Measurements from ENCODE around the gene CC2D1A.

CC2D1A gene

GRCh38 chr19:13906910-13907309, 909 bp downstream of the CC2D1A start:
- DNase-seq: no peak
- peak overlapping the region; percentile 92 for H3K4me2 ChIP-seq (ENCODE audit: low read depth, low read length)
- peaks cover 4% of the 10 kb centered on the region; the same call in 1 of the 2 replicates for H3K4me1 ChIP-seq (ENCODE audit: low read length)
- H4K20me1 ChIP-seq (ENCODE audit: insufficient read depth, low read length): no peaks in the 10 kb centered on the region
- peak overlapping the region; percentile 60 for H2AFZ ChIP-seq (ENCODE audit: low read length)
- no peaks in the 10 kb centered on the region for H3K9me3 ChIP-seq (replicated peaks; ENCODE audit: insufficient read depth, low read length)
- peaks cover 8% of the 10 kb centered on the region; the same call in 1 of the 2 replicates for H3K79me2 ChIP-seq (ENCODE audit: low read length)
- H3F3A ChIP-seq (ENCODE audit: insufficient read depth, low read length): 0 out of 2 replicates have a peak, but pooled peaks cover 3% of the 10 kb centered on the region
- peak overlapping the region; percentile 86 for H3K4me3 ChIP-seq (ENCODE audit: low read length)
- H3K9me2 ChIP-seq (replicated peaks; ENCODE audit: insufficient read depth, low read length): no peaks in the 10 kb centered on the region
- no peaks in the 10 kb centered on the region for H3K27me3 ChIP-seq (replicated peaks; ENCODE audit: insufficient read depth, low read length)
- no peaks in the 10 kb centered on the region for H3K36me3 ChIP-seq (replicated peaks; ENCODE audit: insufficient read depth, low read length)
- no peak overlapping the region for H3K27ac ChIP-seq (ENCODE audit: low read length)
- TF ChIP-seq EZH2 (optimal IDR thresholded peaks at IDR 0.05; ENCODE audit: low read depth, low read length) (no peak), CTCF (IDR thresholded peaks at IDR 0.05; ENCODE audit: low read length) (no peak), EZH2phosphoT487 (IDR thresholded peaks at IDR 0.05; ENCODE audit: low read length) (no peak)
- peak overlapping the region; percentile 78 for H3K9ac ChIP-seq (ENCODE audit: low read length)

- peaks cover 8% of the 10 kb centered on the region; the same call in 1 of the 2 replicates for H3K79me2 ChIP-seq (ENCODE audit: low read length)
- no peak overlapping the region for H3K4me2 ChIP-seq (ENCODE audit: low read depth, low read length)
- no peaks in the 10 kb centered on the region for H3K36me3 ChIP-seq (replicated peaks; ENCODE audit: insufficient read depth, low read length)
- no peaks in the 10 kb centered on the region for H4K20me1 ChIP-seq (ENCODE audit: insufficient read depth, low read length)
- TF ChIP-seq EZH2 (optimal IDR thresholded peaks at IDR 0.05; ENCODE audit: low read depth, low read length) (no peak), CTCF (IDR thresholded peaks at IDR 0.05; ENCODE audit: low read length) (no peak), EZH2phosphoT487 (IDR thresholded peaks at IDR 0.05; ENCODE audit: low read length) (no peak)
- no peaks in the 10 kb centered on the region for H3K27me3 ChIP-seq (replicated peaks; ENCODE audit: insufficient read depth, low read length)
- H2AFZ ChIP-seq (ENCODE audit: low read length): no peak overlapping the region
- H3K9ac ChIP-seq (ENCODE audit: low read length): no peak overlapping the region
- no peaks in the 10 kb centered on the region for H3K9me2 ChIP-seq (replicated peaks; ENCODE audit: insufficient read depth, low read length)
- H3F3A ChIP-seq (ENCODE audit: insufficient read depth, low read length): 0 out of 2 replicates have a peak, but pooled peaks cover 3% of the 10 kb centered on the region
- no peaks in the 10 kb centered on the region for H3K9me3 ChIP-seq (replicated peaks; ENCODE audit: insufficient read depth, low read length)
- H3K4me1 ChIP-seq (ENCODE audit: low read length): peaks cover 4% of the 10 kb centered on the region; the same call in 1 of the 2 replicates
- DNase-seq: no peak
- H3K4me3 ChIP-seq (ENCODE audit: low read length): no peak overlapping the region
- H3K27ac ChIP-seq (ENCODE audit: low read length): no peak overlapping the region
Measured at GRCh38 chr19:13908674-13909073, 2.7 kb downstream of the CC2D1A start.

- Histone ChIP-seq H3K9ac (ENCODE audit: low read length) (no peak overlapping the region), H4K20me1 (ENCODE audit: insufficient read depth, low read length) (no peaks in the 10 kb centered on the region), H3K27me3 (replicated peaks; ENCODE audit: insufficient read depth, low read length) (no peaks in the 10 kb centered on the region), H3K9me2 (replicated peaks; ENCODE audit: insufficient read depth, low read length) (no peaks in the 10 kb centered on the region), H3K4me1 (ENCODE audit: low read length) (peaks cover 4% of the 10 kb centered on the region; the same call in 1 of the 2 replicates), H3K27ac (ENCODE audit: low read length) (no peak overlapping the region), H3K36me3 (replicated peaks; ENCODE audit: insufficient read depth, low read length) (no peaks in the 10 kb centered on the region), H3K79me2 (ENCODE audit: low read length) (peaks cover 8% of the 10 kb centered on the region; the same call in 1 of the 2 replicates), H3K4me2 (ENCODE audit: low read depth, low read length) (no peak overlapping the region), H3K4me3 (ENCODE audit: low read length) (no peak overlapping the region), H3F3A (ENCODE audit: insufficient read depth, low read length) (0 out of 2 replicates have a peak, but pooled peaks cover 3% of the 10 kb centered on the region), H2AFZ (ENCODE audit: low read length) (no peak overlapping the region), H3K9me3 (replicated peaks; ENCODE audit: insufficient read depth, low read length) (no peaks in the 10 kb centered on the region)
- TF ChIP-seq CTCF (IDR thresholded peaks at IDR 0.05; ENCODE audit: low read length): no peak
- no peak for TF ChIP-seq EZH2 (optimal IDR thresholded peaks at IDR 0.05; ENCODE audit: low read depth, low read length)
- TF ChIP-seq EZH2phosphoT487 (IDR thresholded peaks at IDR 0.05; ENCODE audit: low read length): no peak
- no peak for DNase-seq
Measured at GRCh38 chr19:13909430-13909829, 3.4 kb downstream of the CC2D1A start.

All from MM.1S (cell line).